Measurements from ENCODE around the gene MET.
"Not testable (repeated sequence)": the region's sequence is repeated elsewhere in the genome, so short reads cannot be mapped to it uniquely, and the experiment has no call there.

Gene MET

DNA sequence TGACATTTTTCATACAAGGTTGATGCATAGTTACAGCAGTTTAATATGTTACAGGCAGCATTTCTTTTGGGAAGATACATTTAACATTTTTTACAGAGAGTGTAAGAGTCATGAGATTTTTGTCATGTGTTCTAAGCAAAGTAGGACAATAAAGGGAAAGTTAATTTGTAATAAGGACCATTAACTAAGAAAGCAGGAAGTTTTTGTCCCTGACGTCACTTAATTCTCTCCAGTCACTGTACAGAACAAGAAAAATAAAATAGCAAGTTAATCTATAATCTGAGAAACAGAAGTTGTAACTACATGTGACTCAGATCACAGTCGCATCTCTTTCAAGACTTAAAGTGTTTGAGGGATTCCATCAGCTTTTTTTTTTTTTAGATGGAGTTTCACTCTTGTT, 140.9 kb downstream of the MET start:
- no peak for DNase-seq

DNA sequence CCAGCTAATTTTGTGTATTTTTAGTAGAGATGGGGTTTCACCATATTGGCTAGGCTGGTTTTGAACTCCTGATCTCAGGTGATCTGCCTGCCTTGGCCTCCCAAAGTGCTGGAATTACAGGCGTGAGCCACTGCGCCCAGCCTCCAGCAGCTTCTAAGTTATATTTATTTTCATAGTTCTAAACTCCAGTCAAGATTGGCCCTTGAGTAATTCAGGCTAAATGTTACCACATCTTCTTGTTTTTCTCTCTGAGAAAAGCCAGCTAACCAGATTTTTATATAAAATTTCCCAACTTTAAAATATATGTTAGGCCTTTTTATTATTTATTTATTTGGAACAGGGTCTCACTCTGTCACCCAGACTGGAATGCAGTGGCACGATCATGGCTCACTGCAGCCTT, 141.4 kb downstream of the MET start:
- DNase-seq, result not testable (repeated sequence)

GRCh38 chr7:116815041-116815440, 143.0 kb downstream of the MET start:
- DNase-seq, result no peak

- DNase-seq, result no peak
Observed at GRCh38 chr7:116820149-116820548, 148.2 kb downstream of the MET start.

DNA sequence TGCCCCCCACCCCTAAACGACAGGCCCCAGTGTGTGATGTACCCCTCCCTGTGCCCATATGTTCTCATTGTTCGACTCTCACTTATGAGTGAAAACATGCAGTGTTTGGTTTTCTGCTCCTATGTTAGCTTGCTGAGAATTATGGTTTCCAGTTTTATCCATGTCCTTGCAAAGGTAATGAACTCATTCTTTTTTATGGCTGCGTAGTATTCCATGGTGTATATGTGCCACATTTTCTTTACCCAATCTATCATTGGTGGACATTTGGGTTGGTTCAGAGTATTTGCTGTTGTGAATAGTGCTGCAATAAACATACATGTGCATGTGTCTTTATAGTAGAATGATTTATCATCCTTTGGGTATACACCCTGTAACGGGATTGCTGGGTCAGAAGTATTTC, 149.7 kb downstream of the MET start:
- DNase-seq, result not testable (repeated sequence)

GRCh38 chr7:116824449-116824848, 152.5 kb downstream of the MET start:
- DNase-seq, result no peak

DNA sequence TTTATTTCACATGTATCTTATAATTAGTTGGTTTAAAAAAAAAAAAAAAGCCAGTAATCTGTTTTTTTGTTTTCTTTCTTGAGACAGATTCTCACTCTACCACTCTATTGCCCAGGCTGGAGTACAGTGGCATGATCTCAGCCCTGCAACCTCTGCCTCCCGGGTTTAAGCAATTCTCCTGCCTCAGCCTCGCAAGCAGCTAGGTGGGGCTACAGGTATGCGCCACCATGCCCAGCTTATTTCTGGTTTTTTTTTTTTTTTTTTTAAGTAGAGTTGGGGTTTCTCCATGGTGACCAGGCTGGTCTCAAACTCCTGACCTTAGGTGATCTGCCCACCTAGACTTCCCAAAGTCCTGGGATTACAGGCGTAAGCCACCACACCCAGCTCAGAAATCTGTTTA, 156.3 kb downstream of the MET start:
- no peak for DNase-seq

DNA sequence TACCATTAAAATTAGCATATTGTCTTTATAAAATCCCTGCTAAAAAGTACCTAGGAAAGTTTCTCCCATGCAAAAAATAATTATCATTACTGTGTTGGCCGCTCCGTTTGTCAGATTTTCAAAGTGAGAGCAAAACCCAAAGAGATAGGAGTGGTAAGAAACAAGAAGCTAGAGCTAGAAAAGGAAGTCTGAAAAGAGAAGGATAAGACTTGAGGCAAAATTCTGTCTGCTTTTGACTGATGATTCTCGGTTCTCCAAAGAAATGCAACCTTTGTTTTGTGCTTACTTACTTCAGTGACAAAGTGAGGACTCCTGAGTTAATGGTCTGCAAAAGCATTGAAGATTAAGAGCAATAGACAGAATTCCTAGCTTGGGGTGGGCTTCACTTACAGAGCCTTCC, 157.0 kb downstream of the MET start:
- DNase-seq, result no peak

GRCh38 chr7:116829493-116829892, 157.5 kb downstream of the MET start:
- no peak for DNase-seq

DNA sequence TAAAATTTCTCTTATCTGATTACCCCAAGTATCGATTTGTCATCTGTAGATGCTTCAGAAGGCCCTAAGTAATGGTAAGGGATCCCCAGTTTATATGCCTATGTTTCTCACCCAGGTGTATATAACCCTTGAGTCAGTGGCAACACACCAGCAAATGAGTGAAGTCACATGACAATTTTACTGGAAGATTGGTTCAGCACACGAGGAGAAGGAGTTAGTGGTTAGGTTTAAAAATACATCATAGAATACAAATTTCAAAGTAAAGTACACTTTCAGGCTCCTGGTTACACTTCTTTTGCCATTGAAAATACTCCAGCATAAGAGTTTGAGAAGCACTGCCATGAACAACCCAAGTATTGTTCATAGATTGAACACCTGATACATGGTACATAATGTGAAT, 160.7 kb downstream of the MET start:
- DNase-seq, result no peak

- DNase-seq, result no peak
Observed at GRCh38 chr7:116834815-116835504, 163.0 kb downstream of the MET start.

DNA sequence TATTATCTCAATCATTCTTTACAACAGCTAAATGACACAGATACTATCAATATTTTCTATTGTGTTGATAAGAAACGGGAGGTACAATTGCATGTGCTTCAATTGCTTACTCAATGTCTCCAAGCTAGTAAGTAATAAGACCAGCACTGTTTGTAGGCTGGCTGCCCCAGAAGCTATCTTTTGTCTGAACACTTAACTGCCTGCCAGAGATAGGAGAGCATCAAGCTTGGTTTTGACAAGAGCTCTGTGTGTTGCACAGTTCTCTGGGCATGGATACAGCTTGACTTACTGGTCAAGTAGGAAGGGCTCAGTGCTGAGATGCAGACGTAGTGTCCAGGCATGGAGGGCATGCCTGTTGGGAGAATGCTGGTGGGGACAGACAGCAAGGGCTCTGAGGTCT, 164.1 kb downstream of the MET start:
- DNase-seq, result no peak

- no peak for DNase-seq
Observed at GRCh38 chr7:116836911-116837310, 164.9 kb downstream of the MET start.

GRCh38 chr7:116837586-116837985, 165.6 kb downstream of the MET start:
- no peak for DNase-seq

- DNase-seq, result no peak
Observed at GRCh38 chr7:116840256-116840655, 168.3 kb downstream of the MET start.

DNA sequence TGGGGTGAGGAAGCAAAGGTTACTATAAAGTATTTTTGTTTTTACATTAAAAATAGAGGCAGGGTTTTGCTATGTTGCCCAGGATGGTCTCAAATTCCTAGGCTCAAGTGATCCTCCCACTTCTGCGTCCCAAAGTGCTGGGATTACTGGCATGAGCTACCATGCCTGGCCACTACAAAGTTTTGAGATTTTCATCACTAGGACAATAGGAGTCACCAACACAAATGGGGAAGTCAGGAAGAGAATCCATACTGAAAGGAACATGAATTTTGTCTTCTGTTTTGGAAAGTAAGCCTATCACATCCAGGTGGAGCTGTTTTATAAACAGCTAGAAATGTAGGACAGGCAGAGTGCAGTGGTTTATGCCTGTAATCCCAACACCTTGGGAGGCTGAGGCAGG, 170.4 kb downstream of the MET start:
- no peak for DNase-seq

DNA sequence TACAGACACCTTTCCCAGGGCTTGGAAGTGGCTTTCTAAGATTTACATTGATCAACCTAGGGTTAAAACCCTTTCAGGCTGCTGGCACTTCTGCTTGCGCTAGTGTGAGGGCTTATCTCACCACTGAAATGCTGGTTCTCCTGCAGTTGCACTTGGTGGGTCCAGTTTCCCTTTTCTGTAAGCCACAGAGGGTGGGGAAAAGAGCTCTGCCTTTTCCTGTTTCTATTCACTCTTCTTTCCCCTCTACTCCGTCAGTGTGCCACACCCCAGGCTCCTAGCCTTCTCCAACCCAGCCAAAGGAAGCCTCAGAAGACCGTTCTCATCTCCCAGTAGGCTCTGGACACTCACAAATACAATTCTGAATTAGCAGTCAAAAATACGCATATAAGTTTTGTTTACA, 171.4 kb downstream of the MET start:
- DNase-seq, result no peak

Data from T-helper 9 cell (primary cell).